Colonic mucosa (tissue), 4 donors: Measurements from ENCODE around the gene BCR. TPM values are rescaled to one million over a fixed set of nuclear protein-coding genes. Genes with fewer than 3 reads are reported as not detected.
"Not testable (repeated sequence)": the region's sequence is repeated elsewhere in the genome, so short reads cannot be mapped to it uniquely, and the experiment has no call there.

Source experiments
- DNase-seq: peaks from one replicate; pipeline ENCODE4 v3.0.0-alpha.2; 2020
- H3K27ac ChIP-seq: fragments of 200-600 bp; one replicate; pipeline ENCODE4 v1.8.0; 2021
- H3K27me3 ChIP-seq: fragments of 200-600 bp; one replicate; pipeline ENCODE4 v1.8.0; 2021
- H3K36me3 ChIP-seq: fragments of 200-600 bp; one replicate; pipeline ENCODE4 v1.8.0; 2021
- H3K4me1 ChIP-seq: fragments of 200-600 bp; one replicate; pipeline ENCODE4 v1.8.0; 2021; ENCODE audit warnings: mild to moderate bottlenecking
- H3K4me3 ChIP-seq: fragments of 200-600 bp; one replicate; pipeline ENCODE4 v1.8.0; 2021
- H3K9ac ChIP-seq, 2 donors: one replicate each; pipeline ENCODE4 v1.7.0; 2013; ENCODE audit warnings: control low read depth in 2 of 2, low read depth in 2 of 2, low read length in 2 of 2
- H3K9me3 ChIP-seq: fragments of 200-600 bp; one replicate; pipeline ENCODE4 v1.8.0; 2021
- CTCF ChIP-seq: fragments of 200-600 bp; IDR thresholded peaks from one replicate; pipeline ENCODE4 v1.8.0; 2022; ENCODE audit warnings: antibody characterized with exemption, mild to moderate bottlenecking
- intact Hi-C: fragments of 100-400 bp; cut with DNase I; formaldehyde crosslinking; loops from one replicate; pipeline ENCODE4 v1.14.1; 2022
- total RNA-seq, 2 donors: library from RNA; stranded (reverse); fragmentation: NEBNext Ultra II Directional in 1 of 2; extraction: Animal tissue kit (Norgen Biotek cat#: 25700) in 1 of 2; gene quantifications; one replicate each; pipeline ENCODE4 v1.2.1, GENCODE V29; 2021
- donor health status: healthy.
- donor health status: DM: no; HTN: no; CAD: no.
- donor health status: DM: no; HTN: no; CAD: no.

Gene BCR
- total RNA-seq, 2 donors from 2014 or later = 39.2 to 57.8 TPM

GRCh38 chr22:23359583-23360123, 179.3 kb downstream of the BCR start:
- intact Hi-C loops = no loop called here
- H3K27me3 ChIP-seq = no peaks in the 10 kb centered on the region

GRCh38 chr22:23361676-23362075, 181.4 kb downstream of the BCR start:
- Histone ChIP-seq H3K27me3 (no peaks in the 10 kb centered on the region), H3K36me3 (no peaks in the 10 kb centered on the region), H3K9me3 (no peaks in the 10 kb centered on the region), H3K9ac (no peak overlapping the region), H3K27ac (no peak overlapping the region), H3K4me1 (no peaks in the 10 kb centered on the region), H3K4me3 (no peak overlapping the region)
- intact Hi-C loops = no loop called here
- DNase-seq = no peak
- no peak for TF ChIP-seq CTCF

More at GRCh38 chr22:23359583-23360123, 179.3 kb downstream of the BCR start:
- Histone ChIP-seq H3K27ac (no peak overlapping the region), H3K36me3 (no peaks in the 10 kb centered on the region), H3K9ac (no peak overlapping the region), H3K9me3 (no peaks in the 10 kb centered on the region), H3K4me1 (no peaks in the 10 kb centered on the region), H3K4me3 (no peak overlapping the region)
- TF ChIP-seq CTCF = no peak
- no peak for DNase-seq

GRCh38 chr22:23363683-23364082, 183.4 kb downstream of the BCR start:
- Histone ChIP-seq H3K9ac (no peak overlapping the region), H3K27ac (no peak overlapping the region), H3K27me3 (no peaks in the 10 kb centered on the region), H3K36me3 (no peaks in the 10 kb centered on the region), H3K4me3 (no peak overlapping the region), H3K9me3 (no peaks in the 10 kb centered on the region), H3K4me1 (no peaks in the 10 kb centered on the region)
- no peak for TF ChIP-seq CTCF
- intact Hi-C loops = no loop called here
- no peak for DNase-seq

- Histone ChIP-seq H3K9me3 (no peaks in the 10 kb centered on the region), H3K4me3 (no peak overlapping the region), H3K36me3 (no peaks in the 10 kb centered on the region), H3K27me3 (no peaks in the 10 kb centered on the region), H3K9ac (no peak overlapping the region), H3K27ac (no peak overlapping the region), H3K4me1 (no peaks in the 10 kb centered on the region)
- intact Hi-C loops = no loop called here
- no peak for DNase-seq
- TF ChIP-seq CTCF = no peak
Observed at GRCh38 chr22:23364389-23364788, 184.1 kb downstream of the BCR start.

- intact Hi-C loops = no loop called here
- H3K4me3 ChIP-seq = no peak overlapping the region
- no peaks in the 10 kb centered on the region for H3K27me3 ChIP-seq
- DNase-seq = no peak
- no peaks in the 10 kb centered on the region for H3K9me3 ChIP-seq
- H3K4me1 ChIP-seq = no peaks in the 10 kb centered on the region
- H3K36me3 ChIP-seq = no peaks in the 10 kb centered on the region
- no peak overlapping the region for H3K27ac ChIP-seq
- no peak overlapping the region for H3K9ac ChIP-seq
- TF ChIP-seq CTCF = no peak
Observed at GRCh38 chr22:23365524-23365923, 185.2 kb downstream of the BCR start.

- intact Hi-C loops = no loop called here
- Histone ChIP-seq H3K36me3 (no peaks in the 10 kb centered on the region), H3K27ac (no peak overlapping the region), H3K9me3 (no peaks in the 10 kb centered on the region), H3K9ac (no peak overlapping the region), H3K4me1 (no peaks in the 10 kb centered on the region), H3K27me3 (no peaks in the 10 kb centered on the region), H3K4me3 (no peak overlapping the region)
- no peak for DNase-seq
- no peak for TF ChIP-seq CTCF
Observed at GRCh38 chr22:23365961-23366360, 185.7 kb downstream of the BCR start.

GRCh38 chr22:23367196-23367595, 186.9 kb downstream of the BCR start:
- intact Hi-C loops, H3K9ac ChIP-seq, H3K4me1 ChIP-seq, H3K4me3 ChIP-seq, H3K27me3 ChIP-seq, DNase-seq, H3K27ac ChIP-seq, H3K9me3 ChIP-seq, H3K36me3 ChIP-seq: not testable (repeated sequence)
